Gastrocnemius medialis (tissue), 4 donors: ENCODE measurements around the gene SMAD3.

ENCODE experiments used
- POLR2A ChIP-seq, 2 donors: fragments of 450-650 bp; IDR thresholded peaks; one replicate each; pipeline ENCODE4 v1.6.1; 2017; ENCODE audit warnings: antibody characterized with exemption in 2 of 2, mild to moderate bottlenecking in 2 of 2, moderate library complexity in 2 of 2
- TF ChIP-seq, protein P1 (sequence below), 5 experiments: fragments of 450-650 bp in 3 of 5; fragments of 200-600 bp in 2 of 5; sonication (generic) in 2 of 5; IDR thresholded peaks in 4 of 5; conservative IDR thresholded peaks in 1 of 5; 1 replicate in 4 of 5; 2 replicates in 1 of 5; pipeline ENCODE4 v1.5.1; 2016 to 2019; ENCODE audit warnings: antibody characterized with exemption in 5 of 5, mild to moderate bottlenecking in 3 of 5, moderate library complexity in 3 of 5

DNA sequence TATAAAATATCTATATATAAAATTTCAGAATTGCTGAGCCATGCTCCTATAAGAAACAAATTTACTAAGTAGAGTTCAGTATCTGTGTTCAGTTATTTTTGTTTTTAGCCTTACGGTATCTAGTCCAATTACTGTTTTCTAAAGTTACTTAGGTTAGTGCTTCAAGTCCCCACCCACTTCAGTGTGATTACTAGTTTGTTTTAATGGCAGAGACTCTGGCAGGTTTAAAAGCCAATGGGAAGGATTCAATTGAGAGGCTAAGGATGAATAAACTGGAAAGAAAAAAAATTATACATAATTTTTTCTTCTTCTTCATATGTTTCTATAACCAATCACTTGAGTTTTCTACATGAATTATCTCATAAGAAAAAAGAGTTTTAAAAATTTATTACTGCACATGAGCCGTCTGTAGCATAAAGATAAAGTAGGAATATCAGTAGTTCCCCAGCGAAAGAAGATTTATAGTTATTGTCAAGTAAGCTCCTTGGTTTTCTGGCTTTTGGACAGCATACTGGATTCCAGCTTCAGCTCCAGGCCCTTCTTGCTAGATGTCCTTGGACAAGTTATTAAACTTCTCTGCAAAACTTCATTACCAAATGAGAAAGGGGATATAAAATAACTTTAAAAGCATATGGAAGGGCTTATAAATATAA, 142.3 kb downstream of the SMAD3 start:
- no peak for TF ChIP-seq POLR2A (IDR thresholded peaks at IDR 0.05)
- TF ChIP-seq, protein P1, sequence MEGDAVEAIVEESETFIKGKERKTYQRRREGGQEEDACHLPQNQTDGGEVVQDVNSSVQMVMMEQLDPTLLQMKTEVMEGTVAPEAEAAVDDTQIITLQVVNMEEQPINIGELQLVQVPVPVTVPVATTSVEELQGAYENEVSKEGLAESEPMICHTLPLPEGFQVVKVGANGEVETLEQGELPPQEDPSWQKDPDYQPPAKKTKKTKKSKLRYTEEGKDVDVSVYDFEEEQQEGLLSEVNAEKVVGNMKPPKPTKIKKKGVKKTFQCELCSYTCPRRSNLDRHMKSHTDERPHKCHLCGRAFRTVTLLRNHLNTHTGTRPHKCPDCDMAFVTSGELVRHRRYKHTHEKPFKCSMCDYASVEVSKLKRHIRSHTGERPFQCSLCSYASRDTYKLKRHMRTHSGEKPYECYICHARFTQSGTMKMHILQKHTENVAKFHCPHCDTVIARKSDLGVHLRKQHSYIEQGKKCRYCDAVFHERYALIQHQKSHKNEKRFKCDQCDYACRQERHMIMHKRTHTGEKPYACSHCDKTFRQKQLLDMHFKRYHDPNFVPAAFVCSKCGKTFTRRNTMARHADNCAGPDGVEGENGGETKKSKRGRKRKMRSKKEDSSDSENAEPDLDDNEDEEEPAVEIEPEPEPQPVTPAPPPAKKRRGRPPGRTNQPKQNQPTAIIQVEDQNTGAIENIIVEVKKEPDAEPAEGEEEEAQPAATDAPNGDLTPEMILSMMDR (IDR thresholded peaks at IDR 0.05 in 4 of 5, conservative IDR thresholded peaks at IDR 0.05 in 1 of 5): no peak
